ENCODE measurements around the gene MAGEA2.
"Not testable (repeated sequence)": the region's sequence is repeated elsewhere in the genome, so short reads cannot be mapped to it uniquely, and the experiment has no call there.

GRCh38 chrX:152769549-152770289 lies 16.1 kb upstream of the MAGEA2 start, which contains the start of gene MAGEA6:
- not testable (repeated sequence) for TF ChIP-seq POLR2AphosphoS5, POLR2A (IDR thresholded peaks at IDR 0.05; ENCODE audit: low read depth, low read length)
